ENCODE results near the gene FNDC10.
A peak's percentile ranks its signal among the peaks of the same experiment; 100 is the strongest.
"Not testable (repeated sequence)": the region's sequence is repeated elsewhere in the genome, so short reads cannot be mapped to it uniquely, and the experiment has no call there.

FNDC10 gene

DNA sequence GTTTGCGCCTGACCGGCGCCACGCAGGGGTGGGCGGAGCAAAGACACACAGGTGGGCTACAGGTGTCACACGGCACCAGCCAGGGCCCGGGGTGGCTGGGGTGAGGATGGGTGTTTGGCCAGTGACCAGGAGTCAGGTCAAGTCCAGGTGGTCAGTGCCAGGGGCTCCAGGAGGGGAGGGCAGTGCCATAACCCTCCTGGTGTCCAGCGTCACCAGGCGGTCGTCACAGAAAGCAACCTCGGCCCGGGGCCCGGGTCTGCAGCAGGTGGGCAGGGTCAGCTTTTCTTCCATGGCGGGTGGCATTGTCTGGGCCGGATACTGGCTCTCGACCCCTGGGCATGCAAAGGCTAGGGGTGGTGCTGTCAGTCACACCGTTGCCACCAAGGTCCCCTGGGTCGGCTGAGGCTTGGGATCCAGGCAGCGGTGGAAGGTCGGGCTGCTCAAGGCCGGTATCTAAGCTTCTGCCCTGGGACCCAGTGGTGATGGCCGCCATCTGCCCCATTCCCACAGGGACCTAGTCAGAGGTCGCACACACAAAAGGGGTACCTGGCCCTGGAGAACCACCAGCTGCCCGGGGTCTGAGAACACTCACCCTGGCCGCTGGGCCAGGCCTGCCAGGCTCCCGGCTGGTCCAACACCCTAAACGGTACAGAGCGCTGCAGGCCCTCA, 1.8 kb downstream of the FNDC10 start:
- DNase-seq, result no peak

DNA sequence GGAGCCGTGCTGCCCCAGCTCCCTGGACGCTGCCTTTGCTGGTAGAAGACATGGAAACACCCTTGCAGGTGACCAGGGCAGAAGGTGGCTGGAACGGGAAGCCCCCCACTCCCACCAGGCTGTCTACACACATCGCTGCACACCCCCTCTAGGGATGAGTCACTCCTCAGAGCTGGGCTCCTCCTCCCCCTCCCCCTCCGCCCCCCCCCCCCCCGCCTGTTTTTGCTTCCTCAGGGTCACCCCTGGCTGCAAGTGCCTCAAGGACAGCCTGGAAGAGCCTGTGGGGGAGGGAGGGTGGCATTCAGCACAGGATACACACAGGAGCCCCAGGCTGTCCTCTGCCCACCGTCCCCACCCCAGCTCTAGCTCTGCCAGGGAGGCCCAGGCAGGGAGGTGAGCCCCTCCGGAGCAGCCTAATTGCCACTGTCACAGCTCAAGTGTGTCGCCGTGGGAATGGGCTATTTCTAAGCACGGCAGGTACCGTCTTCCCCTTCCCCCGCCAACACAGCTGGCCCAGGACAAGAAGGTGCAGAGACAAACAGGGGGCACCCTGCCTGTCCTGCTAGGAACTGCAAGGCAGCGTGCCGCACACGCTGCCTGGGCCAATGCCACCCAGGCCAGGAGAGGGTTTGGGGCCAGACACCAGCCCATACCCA, 2.5 kb downstream of the FNDC10 start:
- DNase-seq, result no peak

DNA sequence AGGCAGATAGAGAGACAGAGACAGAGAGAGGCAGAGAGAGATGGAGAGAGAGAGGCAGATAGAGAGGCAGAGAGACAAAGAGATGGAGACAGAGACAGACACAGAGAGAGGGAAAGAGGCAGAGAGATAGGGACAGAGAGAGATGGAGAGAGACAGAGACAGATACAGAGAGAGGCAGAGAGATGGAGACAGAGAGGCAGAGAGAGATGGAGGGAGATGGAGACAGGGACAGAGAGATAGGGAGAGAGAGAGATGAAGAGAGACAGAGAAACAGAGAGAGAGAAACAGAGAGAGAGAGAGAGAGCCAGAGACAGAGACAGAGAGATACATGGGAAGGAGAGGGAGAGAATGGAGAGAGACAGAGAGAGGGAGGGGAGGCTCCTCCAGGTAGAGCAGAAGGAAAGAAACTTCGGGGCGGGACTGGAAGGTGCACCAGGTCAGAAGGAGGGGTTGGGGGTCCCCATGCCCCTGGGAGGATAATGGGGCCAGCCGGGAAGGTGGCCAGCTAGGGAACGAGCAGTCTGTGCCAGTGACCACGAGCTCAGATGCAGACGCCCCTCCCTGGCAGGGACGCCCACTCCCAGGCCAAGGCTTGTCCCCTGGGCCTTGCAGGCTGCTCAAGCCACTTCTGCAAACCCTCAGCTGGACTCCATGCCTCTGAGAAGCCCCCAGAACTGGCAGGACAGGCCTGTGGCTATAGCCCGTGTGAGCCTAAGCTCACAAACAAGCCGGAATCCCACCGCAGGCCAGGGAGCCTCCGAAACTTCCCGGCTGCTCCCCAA, 3.3 kb downstream of the FNDC10 start:
- DNase-seq, result no peak

DNA sequence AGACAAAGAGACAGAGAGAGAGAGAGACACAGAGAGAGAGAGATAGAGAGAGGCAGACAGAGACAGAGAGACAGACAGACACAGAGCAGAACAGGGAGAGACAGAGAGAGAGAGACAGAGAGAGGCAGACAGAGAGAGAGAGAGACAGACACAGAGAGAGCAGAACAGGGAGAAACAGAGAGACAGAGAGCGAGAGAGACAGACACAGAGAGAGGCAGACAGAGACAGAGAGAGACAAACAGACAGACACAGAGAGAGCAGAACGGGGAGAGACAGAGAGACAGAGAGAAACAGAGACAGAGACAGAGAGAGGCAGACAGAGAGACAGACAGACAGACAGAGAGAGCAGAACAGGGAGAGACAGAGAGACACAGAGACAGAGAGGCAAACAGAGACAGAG, 4.6 kb downstream of the FNDC10 start:
- DNase-seq, result not testable (repeated sequence)

DNA sequence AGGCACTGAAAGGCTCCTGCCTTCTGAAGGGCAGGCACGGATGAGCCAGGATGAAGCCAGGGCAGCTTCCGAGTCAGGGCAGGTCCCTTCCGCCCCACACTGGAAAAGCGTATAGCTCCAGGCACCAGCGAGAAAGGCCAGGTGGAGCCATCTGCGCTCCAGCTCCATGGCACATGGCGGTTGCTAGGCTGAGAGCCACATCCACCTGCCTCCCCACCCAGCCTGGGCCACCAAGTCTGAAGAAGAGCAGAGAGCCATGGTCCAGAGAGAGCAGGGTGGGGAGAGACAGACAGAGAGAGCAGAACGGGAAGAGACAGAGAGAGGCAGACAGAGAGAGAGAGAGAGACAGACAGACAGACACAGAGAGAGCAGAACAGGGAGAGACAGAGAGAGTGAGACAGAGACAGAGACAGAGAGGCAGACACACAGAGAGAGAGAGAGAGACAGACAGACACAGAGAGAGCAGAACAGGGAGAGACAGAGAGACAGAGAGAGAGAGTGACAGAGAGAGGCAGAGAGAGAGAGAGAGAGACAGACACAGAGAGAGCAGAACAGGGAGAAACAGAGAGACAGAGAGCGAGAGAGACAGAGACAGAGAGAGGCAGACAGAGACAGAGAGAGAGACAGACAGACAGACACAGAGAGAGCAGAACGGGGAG, 5.2 kb downstream of the FNDC10 start:
- DNase-seq, result no peak

DNA sequence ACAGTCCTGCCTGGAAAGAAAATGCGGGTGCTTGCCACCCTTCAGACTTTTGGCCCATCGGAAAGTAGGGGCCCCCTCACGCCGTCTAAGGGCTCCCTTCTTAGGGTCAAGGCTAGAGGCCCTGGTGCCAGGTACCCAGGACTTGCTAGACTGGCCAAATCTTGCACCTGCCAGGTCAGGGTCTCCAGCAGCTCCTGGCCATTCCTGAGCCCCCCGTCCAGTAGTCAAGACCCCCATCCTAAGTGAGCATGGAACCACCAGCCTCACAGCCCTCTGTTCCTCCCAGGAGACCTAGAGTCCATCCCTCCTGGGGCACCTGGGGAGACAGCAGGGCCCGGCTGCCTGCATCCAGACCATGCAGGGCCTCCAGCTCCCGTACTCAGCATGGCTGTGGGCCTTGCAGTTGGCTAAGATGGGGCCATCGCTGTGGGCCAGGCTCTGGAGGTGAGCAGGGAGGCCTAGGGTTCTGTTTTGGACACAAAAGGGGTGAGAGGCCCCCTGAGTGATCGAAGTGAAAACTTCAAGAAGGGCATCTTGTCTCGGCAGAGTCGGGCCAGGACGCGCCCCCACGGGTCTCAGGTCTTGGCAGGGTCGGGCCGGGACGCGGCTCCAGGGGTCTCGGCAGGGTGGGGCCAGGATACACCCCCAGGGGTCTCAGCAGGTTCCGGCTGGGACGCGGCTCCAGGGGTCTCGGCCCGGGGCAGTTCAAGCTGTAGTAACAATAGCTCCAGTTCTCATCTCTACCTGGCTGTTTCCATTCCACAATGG, 5.9 kb downstream of the FNDC10 start:
- DNase-seq, result no peak

DNA sequence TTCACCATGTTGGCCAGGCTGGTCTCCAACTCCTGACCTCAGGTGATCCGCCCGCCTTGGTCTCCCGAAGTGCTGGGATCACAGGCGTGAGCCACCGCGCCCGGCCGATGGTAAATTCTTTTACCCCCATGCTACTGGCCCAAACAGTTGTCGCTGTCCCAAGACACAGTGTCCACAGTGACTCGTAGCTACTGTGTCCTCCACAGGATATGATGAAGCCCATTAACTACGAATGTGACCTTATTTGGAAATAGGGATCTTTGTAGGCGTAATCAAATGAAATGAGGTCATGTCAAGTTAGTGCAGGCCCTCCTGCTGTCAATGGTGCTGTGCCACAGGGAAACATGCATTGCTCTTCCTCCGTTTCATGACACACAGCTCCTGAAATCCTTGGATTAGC, 8.5 kb downstream of the FNDC10 start:
- no peak for DNase-seq

DNA sequence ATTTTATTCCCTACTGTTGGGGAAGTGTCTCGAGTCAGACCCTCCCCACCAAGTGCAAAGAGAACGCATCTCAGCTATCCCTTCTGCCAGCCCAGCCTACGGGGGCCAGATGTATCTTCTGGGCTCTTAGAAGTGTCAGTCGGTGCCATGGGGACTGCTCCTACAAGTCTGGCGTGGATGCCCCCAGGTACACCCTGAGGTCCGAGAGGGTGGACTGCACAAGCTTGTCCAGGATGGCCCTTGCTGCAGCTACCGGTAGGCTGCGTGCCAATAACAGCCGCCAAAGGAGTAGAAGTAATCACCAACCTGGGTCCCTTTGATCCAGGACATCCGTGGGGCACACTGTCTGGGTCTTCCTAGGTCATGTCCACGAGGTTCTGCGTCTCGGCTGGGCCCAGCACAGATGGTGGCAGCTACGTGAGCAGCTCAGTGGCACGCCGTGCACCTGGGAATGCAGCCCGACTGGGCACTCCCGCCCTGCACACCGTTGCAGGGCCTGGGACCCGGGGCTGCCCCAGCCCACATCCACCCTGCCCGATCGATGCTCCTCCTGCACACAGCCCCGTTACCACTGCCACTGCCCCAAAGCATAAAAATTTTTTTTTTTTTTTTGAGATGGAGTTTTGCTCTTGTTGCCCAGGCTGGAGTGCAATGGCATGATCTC, 16.5 kb downstream of the FNDC10 start:
- no peak for DNase-seq

DNA sequence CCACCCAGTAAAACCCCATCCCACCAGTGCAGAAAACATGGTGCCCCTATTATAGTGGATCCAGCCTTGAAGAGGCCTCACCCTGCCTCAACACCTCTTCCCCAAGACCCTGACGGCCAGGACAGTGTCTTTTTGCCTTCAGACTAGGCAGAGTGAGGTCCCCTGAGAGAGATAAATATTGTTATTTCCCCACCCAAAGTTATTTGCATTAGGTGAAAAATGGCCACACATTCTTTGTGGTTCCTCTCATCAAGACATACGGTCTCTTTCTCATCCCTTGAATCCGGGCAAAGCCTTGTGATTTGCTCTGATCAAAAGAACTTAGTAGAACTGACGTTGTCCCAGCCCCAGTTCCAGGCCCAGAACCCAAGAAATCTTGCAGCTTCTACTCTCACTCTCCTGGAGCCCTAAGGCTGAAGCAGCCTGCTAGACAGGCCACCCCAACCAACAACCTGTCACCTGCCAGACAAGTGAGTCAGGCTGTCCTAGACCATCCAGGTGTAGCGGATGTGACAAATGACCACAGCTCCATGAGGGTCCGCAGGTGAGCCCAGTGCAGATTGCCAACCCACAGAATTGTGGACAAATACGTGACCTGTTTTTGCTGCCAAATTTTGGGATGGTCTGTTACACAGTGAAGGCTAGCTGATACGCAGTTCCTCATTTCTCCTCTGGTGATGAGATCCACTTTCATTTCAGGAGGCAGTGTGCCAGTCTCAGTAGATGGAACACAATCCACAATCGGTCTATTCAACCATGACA, 17.2 kb downstream of the FNDC10 start:
- DNase-seq, result no peak

DNA sequence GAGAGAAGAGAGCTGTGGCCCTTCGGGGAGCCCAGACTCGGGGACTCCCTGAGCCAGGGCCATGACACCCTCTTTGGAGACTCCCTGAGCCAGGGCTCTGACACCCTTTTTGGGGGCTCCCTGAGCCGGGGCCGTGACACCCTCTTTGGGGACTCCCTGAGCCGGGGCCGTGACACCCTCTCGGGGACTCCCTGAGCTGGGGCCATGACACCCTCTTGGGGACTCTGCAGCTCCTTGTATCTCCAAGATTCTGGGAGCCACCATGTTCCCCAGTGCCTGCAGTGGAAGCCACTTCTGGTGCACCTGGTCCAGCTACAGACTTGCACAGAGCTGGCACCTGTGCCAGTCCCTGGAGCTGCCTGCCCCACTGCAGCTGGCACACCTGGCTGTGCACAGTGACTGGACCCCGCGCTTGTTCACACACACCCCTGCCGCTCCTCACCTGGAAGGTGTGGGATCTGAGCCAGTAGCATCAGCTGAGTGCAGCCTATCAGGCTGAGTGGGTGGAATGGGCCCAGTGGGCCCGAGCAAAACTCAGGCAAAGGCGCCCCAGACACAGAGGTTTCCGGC, 21.5 kb downstream of the FNDC10 start:
- no peak for DNase-seq

DNA sequence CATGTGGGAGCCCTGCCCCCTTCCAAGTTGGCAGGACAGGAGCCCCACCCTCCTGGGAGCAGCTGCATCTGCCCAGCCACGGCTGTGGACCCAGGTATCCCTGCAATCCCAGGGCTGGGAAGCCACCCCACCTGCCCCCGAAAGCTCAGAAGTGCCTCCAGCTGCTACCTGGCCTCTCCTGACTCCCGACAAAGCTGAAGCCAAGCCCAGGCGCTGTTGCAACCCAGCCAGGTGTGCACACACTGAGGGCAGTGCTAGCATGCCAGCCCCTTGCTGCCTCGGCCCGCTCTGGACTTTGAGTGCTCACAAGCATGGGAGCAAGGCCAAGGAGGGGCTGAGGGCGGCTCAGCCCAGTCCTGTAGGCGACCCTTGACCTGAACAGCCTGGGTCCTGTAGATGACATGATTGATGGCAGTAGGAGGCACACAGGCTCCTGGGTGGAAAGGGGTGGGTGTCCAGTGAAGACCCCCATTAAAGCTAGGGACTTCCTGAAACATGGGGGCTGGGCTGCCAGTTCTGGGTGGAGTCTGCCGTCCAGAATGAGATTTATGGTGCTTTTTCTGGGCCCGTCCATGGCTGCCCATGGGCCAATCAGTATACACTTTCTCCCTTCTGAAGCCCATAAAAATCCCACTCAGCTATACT, 22.4 kb downstream of the FNDC10 start:
- DNase-seq, result no peak

DNA sequence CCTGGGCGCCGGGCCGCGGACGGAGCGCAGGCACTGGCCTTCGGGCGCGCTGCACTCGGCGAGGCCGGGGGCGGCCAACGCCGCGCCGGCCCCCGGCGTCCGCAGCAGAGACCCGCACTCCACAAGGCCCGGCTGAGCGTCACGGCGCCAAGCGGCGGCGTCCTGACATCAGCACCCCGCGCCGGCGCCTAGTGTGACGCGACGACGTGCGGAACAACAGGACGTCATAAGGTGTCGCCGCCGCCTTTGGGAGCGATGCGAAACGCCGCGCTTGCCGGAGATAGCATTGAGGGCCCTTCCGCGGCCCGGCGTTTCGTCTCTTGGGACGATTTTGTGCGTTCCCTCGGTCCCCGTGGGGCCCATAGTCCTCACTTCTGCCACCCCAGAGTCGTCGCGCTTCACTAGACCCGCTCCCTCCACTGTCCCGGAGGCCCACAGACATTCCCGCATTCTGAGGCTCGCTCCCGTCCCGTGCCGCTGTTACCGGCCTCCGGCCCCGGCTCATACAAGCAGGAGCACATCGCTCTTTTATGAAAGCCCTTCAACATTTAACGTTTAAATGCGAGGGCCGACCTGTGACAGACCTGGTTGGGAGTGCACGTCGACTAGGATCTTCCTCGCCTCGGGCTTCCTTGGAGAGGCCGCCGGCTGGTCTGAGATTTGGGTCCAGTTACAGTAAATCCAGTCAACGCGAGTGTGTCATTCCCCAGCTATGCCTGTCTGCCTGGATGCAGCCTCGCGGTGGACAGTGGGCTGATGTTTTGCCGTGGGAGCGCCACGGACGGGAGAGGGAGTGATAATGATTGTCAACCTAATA, 25.0 kb downstream of the FNDC10 start, which contains the start of gene SSU72:
Gene SSU72 (minus strand): TSS at position 143 of the 817 bp plus-strand sequence. CDS start 306 bp downstream, outside the sequence.
- peak; percentile 92 to 94 for DNase-seq

DNA sequence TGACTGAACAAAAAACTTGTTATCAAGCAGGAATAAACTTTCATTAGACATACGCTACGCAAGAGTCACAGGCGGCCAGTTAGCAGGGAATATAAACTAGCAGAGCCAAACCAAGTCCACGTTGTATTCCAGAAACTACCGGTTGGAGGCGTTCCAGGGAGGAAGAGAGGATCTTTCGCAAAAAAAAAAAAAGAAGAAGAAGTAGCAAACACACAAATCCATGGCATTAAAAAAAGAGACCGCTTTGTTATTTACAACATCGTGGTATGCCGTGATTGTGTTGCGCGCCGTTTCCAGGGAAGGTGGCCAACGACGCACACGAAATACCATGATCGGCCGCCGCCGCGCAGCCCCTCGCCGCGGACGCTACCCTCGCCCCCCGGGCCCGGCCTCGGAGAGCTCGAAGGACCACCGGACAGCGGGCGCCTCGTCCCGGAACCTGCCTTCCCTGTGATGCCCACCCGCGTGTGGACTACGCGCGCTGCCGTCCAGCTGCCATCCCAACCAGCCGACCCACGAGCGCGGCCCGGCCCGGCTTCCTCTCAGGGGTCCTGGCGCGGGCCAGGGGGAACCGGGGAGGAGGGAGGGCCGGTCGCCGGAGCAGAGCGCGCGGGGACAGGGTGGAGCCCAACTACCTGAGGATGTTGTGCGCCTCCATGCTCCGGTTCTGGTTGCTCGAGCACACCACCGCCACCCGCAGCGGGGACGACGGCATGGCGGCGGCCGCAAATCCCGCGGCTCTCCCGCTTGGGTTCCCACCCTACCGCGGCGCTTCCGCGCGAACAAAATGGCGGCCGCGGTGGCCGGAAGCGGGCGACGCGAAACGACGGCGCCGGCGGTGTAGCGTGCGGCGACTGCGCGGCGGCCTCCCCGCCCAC, 25.9 kb downstream of the FNDC10 start:
- DNase-seq, result peak in 1 of 2 donors; percentile 57

DNA sequence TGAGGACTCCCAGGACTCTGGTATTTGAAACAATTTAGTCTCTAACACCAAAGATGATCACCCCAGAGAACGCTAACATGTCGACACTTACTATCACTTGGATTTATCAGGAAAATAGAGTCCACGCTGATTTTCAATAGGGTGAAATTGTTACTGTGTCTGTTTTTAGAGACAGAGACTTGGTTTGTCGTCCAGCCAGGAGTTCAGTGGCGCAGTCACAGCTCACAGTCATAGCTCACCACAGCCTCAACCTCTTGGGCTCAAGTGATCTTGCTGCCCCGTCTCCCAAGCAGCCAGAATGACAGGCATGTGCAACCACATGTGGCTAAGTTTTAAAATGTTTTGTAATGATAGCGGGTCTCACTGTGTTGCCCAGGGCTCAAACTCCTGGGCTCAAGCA, 30.6 kb downstream of the FNDC10 start:
- DNase-seq, result no peak

DNA sequence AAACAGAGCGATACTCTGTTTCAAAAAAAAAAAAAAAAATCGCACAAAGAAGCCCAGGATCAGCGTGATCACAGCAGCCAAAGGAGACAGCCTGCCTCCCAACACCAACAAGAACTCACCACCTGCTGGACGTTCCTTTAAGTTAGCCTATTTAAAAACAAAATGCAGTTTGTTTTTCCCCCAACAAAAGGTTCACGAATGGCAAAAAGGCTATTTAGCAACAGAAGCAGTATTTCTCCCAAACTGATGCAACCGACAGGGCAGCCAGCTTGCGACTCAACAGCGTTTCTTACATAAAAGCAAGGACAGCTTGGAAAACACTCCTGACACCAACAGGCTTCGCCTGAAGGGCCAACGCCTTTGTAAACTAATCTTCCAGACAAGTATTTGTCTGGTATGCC, 32.0 kb downstream of the FNDC10 start:
- DNase-seq, result no peak

DNA sequence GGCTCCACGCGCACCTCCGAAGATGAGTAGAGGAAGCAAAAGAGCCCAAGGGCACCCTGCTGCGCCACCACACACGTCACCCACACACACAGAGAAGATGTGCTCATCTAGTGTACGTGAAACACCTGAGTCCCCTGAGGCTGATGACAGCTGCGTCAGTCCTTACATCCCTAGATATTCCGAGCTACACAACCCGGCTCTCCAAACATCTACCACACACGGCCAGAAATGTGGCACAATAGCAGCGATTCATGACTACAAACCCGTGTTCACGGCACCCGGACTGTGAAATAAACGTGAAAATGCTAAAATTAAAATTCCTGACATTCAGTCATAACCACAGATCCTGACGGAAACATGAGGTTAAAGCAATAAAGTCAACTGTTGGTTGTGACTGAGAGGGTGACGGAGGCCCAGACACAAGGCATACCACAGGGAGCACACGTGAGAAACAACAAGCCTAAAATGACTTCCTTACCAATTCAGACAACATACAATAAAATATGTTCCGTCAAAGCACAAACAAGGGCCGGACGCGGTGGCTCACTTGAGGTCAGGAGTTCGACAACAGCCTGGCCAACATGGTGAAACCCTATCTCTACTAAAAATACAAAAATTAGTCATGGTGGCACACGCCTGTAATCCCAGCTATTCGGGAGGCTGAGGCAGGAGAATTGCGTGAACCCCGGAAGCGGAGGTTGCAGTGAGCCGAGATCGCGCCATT, 32.6 kb downstream of the FNDC10 start:
- DNase-seq, result no peak

DNA sequence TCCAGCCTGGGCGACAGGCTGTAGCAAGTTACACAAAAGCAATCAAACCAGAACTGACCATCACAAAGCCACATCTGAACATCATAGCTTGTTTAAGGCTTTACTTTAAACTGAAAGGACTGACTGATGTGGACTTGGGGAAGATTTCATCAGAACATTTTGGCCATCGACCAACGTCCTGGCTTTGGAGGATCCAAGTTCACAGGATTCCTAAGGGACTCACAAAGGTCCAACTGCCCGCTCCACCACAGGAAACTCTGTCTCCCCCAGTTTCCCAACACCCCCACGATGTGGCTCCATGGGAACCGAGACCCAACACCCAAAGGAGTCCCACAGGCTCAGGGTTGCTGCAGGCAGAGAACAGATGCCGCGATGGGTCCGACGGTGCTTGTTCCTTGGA, 34.6 kb downstream of the FNDC10 start:
- no peak for DNase-seq

DNA sequence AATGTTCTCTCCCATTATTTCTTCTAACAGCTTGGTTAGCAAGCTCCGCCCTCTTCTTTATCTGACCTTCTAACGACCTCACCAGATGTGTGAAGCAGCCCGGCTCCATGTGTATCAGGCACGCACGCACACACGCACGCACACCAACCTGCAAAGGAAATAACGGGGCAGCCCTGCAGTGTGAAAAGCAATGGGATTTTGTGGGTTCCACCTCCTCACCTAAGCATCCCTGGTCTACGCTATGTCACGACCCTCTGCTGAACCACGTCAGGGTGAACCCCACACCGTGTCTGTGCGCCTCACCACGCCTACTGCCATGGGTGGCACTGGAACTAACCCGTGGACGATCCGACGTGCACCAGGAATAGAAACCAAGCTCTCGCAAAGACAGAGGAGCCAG, 35.7 kb downstream of the FNDC10 start:
- no peak for DNase-seq
